ENCODE data around the gene FRMPD2. TPM values are rescaled to one million over a fixed set of nuclear protein-coding genes. Genes with fewer than 3 reads are reported as not detected.
A peak's percentile ranks its signal among the peaks of the same experiment; 100 is the strongest.

The FRMPD2 gene
- total RNA-seq, 1 experiment from 2014 or later: 1.1 TPM

GRCh38 chr10:48242171-48242904, 32.2 kb downstream of the FRMPD2 start:
- H3K9me3 Mint-ChIP-seq: no peaks in the 10 kb centered on the region
- ChIA-PET CTCF (interaction anchor here (0.8 to 2.0 kb wide), 3 partner anchors 16 to 48 kb away, joined by 3 to 8 read pairs (median 4); no protein-coding TSS in a partner anchor), POLR2A (no interaction called here)
- H3K4me3 Mint-ChIP-seq: no peak overlapping the region
- H3K36me3 Mint-ChIP-seq: no peaks in the 10 kb centered on the region
- no peak for TF ChIP-seq ZMAT4 (CRISPR knock-in tag; IDR thresholded peaks at IDR 0.05)
- TF ChIP-seq ZNF671 (CRISPR knock-in tag; IDR thresholded peaks at IDR 0.05): no peak
- TF ChIP-seq, protein P1, sequence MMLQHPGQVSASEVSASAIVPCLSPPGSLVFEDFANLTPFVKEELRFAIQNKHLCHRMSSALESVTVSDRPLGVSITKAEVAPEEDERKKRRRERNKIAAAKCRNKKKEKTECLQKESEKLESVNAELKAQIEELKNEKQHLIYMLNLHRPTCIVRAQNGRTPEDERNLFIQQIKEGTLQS (CRISPR knock-in tag; conservative IDR thresholded peaks at IDR 0.05): no peak
- no peak for TF ChIP-seq ETV6 (CRISPR knock-in tag; IDR thresholded peaks at IDR 0.05)
- TF ChIP-seq, protein P2, sequence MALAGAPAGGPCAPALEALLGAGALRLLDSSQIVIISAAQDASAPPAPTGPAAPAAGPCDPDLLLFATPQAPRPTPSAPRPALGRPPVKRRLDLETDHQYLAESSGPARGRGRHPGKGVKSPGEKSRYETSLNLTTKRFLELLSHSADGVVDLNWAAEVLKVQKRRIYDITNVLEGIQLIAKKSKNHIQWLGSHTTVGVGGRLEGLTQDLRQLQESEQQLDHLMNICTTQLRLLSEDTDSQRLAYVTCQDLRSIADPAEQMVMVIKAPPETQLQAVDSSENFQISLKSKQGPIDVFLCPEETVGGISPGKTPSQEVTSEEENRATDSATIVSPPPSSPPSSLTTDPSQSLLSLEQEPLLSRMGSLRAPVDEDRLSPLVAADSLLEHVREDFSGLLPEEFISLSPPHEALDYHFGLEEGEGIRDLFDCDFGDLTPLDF (CRISPR knock-in tag; IDR thresholded peaks at IDR 0.05): no peak
- TF ChIP-seq OVOL2 (CRISPR knock-in tag; IDR thresholded peaks at IDR 0.05; ENCODE audit: borderline replicate concordance): no peak
- TF ChIP-seq ATF1 (CRISPR knock-in tag; IDR thresholded peaks at IDR 0.05): no peak
- TF ChIP-seq ATF2 (CRISPR knock-in tag; IDR thresholded peaks at IDR 0.05; ENCODE audit: borderline replicate concordance, low read depth): no peak
- peaks cover 21% of the 10 kb centered on the region for H3K4me1 Mint-ChIP-seq
- peak; percentile 22 for DNase-seq (ENCODE audit: low spot score)
- ATAC-seq: peak; percentile 71
- no peak overlapping the region for H3K27ac Mint-ChIP-seq
- no peaks in the 10 kb centered on the region; the same call in 1 of the 2 replicates for H3K27me3 Mint-ChIP-seq (ENCODE audit: low read depth)

DNA sequence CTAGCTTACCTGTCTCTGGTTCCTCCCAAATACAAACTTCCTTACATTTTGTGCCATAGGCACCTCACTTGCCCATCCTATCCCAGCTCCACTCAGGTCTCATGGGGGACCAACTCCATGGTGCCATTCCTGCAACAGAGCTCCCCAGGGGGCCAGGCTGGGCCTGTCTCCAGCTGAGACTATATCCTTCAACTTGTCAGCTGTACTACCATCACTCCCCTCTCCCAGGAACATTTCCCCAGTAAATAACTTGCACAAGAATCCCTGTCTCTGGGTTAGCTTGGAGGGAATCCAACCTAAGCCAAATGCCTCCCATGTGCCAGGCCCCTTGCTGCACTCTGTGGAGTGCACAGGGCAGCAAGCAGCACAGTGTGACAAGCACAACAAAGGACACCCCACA, 33.2 kb downstream of the FRMPD2 start:
- DNase-seq (ENCODE audit: low spot score): no peak
- Mint-ChIP-seq H3K27ac (no peak overlapping the region), H3K27me3 (ENCODE audit: low read depth) (no peaks in the 10 kb centered on the region; the same call in 1 of the 2 replicates), H3K9me3 (no peaks in the 10 kb centered on the region), H3K4me3 (no peak overlapping the region), H3K4me1 (peaks cover 22% of the 10 kb centered on the region), H3K36me3 (no peaks in the 10 kb centered on the region)
- POLR2A ChIA-PET: no interaction called here
- TF ChIP-seq CREM (CRISPR knock-in tag; IDR thresholded peaks at IDR 0.05) (no peak), RORB (CRISPR knock-in tag; IDR thresholded peaks at IDR 0.05) (no peak), NFYB (CRISPR knock-in tag; conservative IDR thresholded peaks at IDR 0.05; ENCODE audit: low read depth) (no peak), NR1H2 (CRISPR knock-in tag; IDR thresholded peaks at IDR 0.05) (no peak), GABPB1 (CRISPR knock-in tag; IDR thresholded peaks at IDR 0.05) (no peak), SMAD4 (CRISPR knock-in tag; IDR thresholded peaks at IDR 0.05) (no peak), RELA (CRISPR knock-in tag; IDR thresholded peaks at IDR 0.05; ENCODE audit: borderline replicate concordance) (no peak), ZNF232 (CRISPR knock-in tag; IDR thresholded peaks at IDR 0.05) (no peak), ZNF263 (CRISPR knock-in tag; IDR thresholded peaks at IDR 0.05; ENCODE audit: low read depth) (no peak), TCF7 (CRISPR knock-in tag; IDR thresholded peaks at IDR 0.05; ENCODE audit: low read depth) (no peak), ZNF121 (CRISPR knock-in tag; IDR thresholded peaks at IDR 0.05) (no peak), CDX4 (CRISPR knock-in tag; IDR thresholded peaks at IDR 0.05; ENCODE audit: borderline replicate concordance) (no peak)
- TF ChIP-seq, protein P3, sequence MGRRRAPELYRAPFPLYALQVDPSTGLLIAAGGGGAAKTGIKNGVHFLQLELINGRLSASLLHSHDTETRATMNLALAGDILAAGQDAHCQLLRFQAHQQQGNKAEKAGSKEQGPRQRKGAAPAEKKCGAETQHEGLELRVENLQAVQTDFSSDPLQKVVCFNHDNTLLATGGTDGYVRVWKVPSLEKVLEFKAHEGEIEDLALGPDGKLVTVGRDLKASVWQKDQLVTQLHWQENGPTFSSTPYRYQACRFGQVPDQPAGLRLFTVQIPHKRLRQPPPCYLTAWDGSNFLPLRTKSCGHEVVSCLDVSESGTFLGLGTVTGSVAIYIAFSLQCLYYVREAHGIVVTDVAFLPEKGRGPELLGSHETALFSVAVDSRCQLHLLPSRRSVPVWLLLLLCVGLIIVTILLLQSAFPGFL (CRISPR knock-in tag; IDR thresholded peaks at IDR 0.05; ENCODE audit: borderline replicate concordance): no peak
- CTCF ChIA-PET: interaction anchor here (0.8 kb wide), 1 partner anchor 26 kb away, joined by 3 read pairs; no protein-coding TSS in a partner anchor
- no peak for ATAC-seq

Data from WTC11 (cell line).